Vagina (tissue), 2 donors: Measurements from ENCODE around the gene CAND1.

Source experiments
- POLR2A ChIP-seq, 2 donors: fragments of 450-650 bp; IDR thresholded peaks; one replicate each; pipeline ENCODE4 v1.6.1; 2017; ENCODE audit warnings: antibody characterized with exemption in 2 of 2, mild to moderate bottlenecking in 2 of 2, moderate library complexity in 2 of 2
- TF ChIP-seq, protein P1 (sequence below), 3 experiments: fragments of 450-650 bp in 2 of 3; fragments of 200-600 bp in 1 of 3; sonication (generic) in 1 of 3; IDR thresholded peaks; one replicate each; pipeline ENCODE4 v1.5.1; 2017 to 2019; ENCODE audit warnings: antibody characterized with exemption in 3 of 3, mild to moderate bottlenecking in 2 of 3, moderate library complexity in 2 of 3

DNA sequence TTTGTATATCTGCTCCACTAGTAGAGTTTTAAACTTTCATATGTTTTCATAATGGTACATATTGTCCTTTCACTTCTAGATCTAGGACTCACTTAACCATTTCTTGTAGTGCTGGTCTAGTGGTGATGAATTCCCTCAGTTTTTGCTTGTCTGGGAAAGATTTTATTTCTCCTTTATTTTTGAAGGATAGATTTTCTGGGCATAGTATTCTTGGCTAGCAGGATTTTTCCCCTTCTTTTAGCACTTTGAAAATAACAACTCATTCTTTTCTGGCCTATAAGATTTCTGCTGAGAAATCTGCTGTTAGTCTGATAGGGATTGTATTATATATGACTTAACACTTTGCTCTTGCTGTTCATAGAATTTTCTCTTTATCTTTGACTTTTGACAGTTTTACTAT is 69.3 kb downstream of the CAND1 start:
- TF ChIP-seq POLR2A (IDR thresholded peaks at IDR 0.05): no peak
- TF ChIP-seq, protein P1, sequence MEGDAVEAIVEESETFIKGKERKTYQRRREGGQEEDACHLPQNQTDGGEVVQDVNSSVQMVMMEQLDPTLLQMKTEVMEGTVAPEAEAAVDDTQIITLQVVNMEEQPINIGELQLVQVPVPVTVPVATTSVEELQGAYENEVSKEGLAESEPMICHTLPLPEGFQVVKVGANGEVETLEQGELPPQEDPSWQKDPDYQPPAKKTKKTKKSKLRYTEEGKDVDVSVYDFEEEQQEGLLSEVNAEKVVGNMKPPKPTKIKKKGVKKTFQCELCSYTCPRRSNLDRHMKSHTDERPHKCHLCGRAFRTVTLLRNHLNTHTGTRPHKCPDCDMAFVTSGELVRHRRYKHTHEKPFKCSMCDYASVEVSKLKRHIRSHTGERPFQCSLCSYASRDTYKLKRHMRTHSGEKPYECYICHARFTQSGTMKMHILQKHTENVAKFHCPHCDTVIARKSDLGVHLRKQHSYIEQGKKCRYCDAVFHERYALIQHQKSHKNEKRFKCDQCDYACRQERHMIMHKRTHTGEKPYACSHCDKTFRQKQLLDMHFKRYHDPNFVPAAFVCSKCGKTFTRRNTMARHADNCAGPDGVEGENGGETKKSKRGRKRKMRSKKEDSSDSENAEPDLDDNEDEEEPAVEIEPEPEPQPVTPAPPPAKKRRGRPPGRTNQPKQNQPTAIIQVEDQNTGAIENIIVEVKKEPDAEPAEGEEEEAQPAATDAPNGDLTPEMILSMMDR (IDR thresholded peaks at IDR 0.05): no peak
